Stomach (tissue), 19 donors: ENCODE measurements around the gene ZSCAN2. TPM values are rescaled to one million over a fixed set of nuclear protein-coding genes. Genes with fewer than 3 reads are reported as not detected.
A peak's percentile ranks its signal among the peaks of the same experiment; 100 is the strongest.
"Not testable (repeated sequence)": the region's sequence is repeated elsewhere in the genome, so short reads cannot be mapped to it uniquely, and the experiment has no call there.

Experiments used
- DNase-seq, 2 donors: peaks; one replicate each; pipeline versions ENCODE4 v3.0.0 to v3.0.0-alpha.2; 2013 to 2019
- H3K27ac ChIP-seq, 5 donors: fragments of 200-600 bp in 4 of 5; sonication (generic) in 4 of 5; one replicate each; pipeline ENCODE4 v1.5.1; 2013 to 2019; ENCODE audit warnings: mild to moderate bottlenecking in 1 of 5, moderate library complexity in 1 of 5
- H3K27me3 ChIP-seq, 3 donors: fragments of 200-600 bp; sonication (generic); one replicate each; pipeline ENCODE4 v1.5.1; 2017 to 2019; ENCODE audit warnings: mixed run types in 1 of 3
- H3K36me3 ChIP-seq, 4 donors: fragments of 200-600 bp; sonication (generic); 1 replicate in 3 of 4; 2 replicates in 1 of 4; pipeline ENCODE4 v1.5.1; 2016 to 2019
- H3K4me1 ChIP-seq, 4 donors: fragments of 200-600 bp; sonication (generic); one replicate each; pipeline ENCODE4 v1.5.1; 2016 to 2019
- H3K4me3 ChIP-seq, 4 donors: fragments of 200-600 bp; sonication (generic) in 3 of 4; one replicate each; pipeline ENCODE4 v1.5.1; 2016 to 2019; ENCODE audit warnings: mild to moderate bottlenecking in 1 of 4
- H3K9me3 ChIP-seq, 4 donors: fragments of 200-600 bp; sonication (generic); one replicate each; pipeline ENCODE4 v1.5.1; 2016 to 2019
- EP300 ChIP-seq: sonication (generic); formaldehyde crosslinking; IDR thresholded peaks from one replicate; pipeline ENCODE4 v1.6.1; 2017; ENCODE audit warnings: antibody characterized with exemption
- POLR2A ChIP-seq, 4 donors: fragments of 450-650 bp; IDR thresholded peaks; one replicate each; pipeline ENCODE4 v1.6.1; 2016; ENCODE audit warnings: antibody characterized with exemption in 4 of 4, control low read depth in 2 of 4, mild to moderate bottlenecking in 1 of 4, moderate library complexity in 1 of 4
- POLR2AphosphoS5 ChIP-seq, 3 donors: sonication (generic); formaldehyde crosslinking; IDR thresholded peaks; one replicate each; pipeline ENCODE4 v1.6.1; 2016; ENCODE audit warnings: antibody characterized with exemption in 3 of 3
- whole genome bisulfite sequencing, 5 donors: extraction: QIAGEN DNeasy Blood & Tissue Kit in 3 of 5; methylation state at CpG; one replicate each; pipeline versions ENCODE4 v1.1.5 to v1.1.7; 2013 to 2018; 5-methylcytosine and 5-hydroxymethylcytosine counted together
- intact Hi-C: fragments of 100-400 bp; cut with DNase I; formaldehyde crosslinking; loops from one replicate; pipeline ENCODE4 v1.15.1; 2023; ENCODE audit warnings: low total_unique reads
- long read RNA-seq, 10 donors: transcript quantifications; one replicate each; lab custom pipeline, GENCODE V29; 2026
- polyA plus RNA-seq, 3 donors: library from polyadenylated mRNA; stranded (reverse); fragments of 200-250 nt; gene quantifications; one replicate each; pipeline ENCODE4 v1.2.3, GENCODE V29; 2013
- total RNA-seq, 5 donors: library from RNA; depleted of rRNA; stranded (reverse); fragments of >200 nt; gene quantifications; one replicate each; pipeline versions ENCODE4 v1.1.0 to v1.2.3, GENCODE V29; 2014 to 2016
- TF ChIP-seq, protein P1 (sequence below), 7 experiments: fragments of 450-650 bp in 4 of 7; fragments of 200-600 bp in 3 of 7; sonication (generic) in 3 of 7; IDR thresholded peaks; one replicate each; pipeline ENCODE4 v1.5.1; 2016 to 2019; ENCODE audit warnings: antibody characterized with exemption in 7 of 7, control low read depth in 2 of 7, mild to moderate bottlenecking in 1 of 7
- donor health status: healthy with polysubstance abuse.
- donor health status: Bipolar disorder and iron deficiency.
- donor health status: healthy.

ZSCAN2 gene
- 10 to 100 TPM in 2 of 5 donors, 1 to 10 TPM in 3; 1.2 to 28.1 (median 7.3) TPM for total RNA-seq
- polyA plus RNA-seq: 1 to 10 TPM; 3.0 to 8.5 (median 5.7) TPM
- long read RNA-seq, donor 1, partial matches to known transcripts: 0 of 1 reads
- long read RNA-seq, donor 1, other reads (novel, unspliced or antisense): 0 of 1 reads
- long read RNA-seq, donor 2, partial matches to known transcripts: 0 of 2 reads
- long read RNA-seq, donor 2, other reads (novel, unspliced or antisense): 0 of 2 reads
- long read RNA-seq, donor 3, partial matches to known transcripts: 0 of 3 reads
- long read RNA-seq, donor 3, other reads (novel, unspliced or antisense): 0 of 3 reads
- long read RNA-seq, donor 4: 0 reads
- long read RNA-seq, donor 5, transcript ZSCAN2-214 (3 exons, 2,242 nt): major isoform, 6 of 6 reads
- long read RNA-seq, donor 5, partial matches to known transcripts: 0 of 6 reads
- long read RNA-seq, donor 5, other reads (novel, unspliced or antisense): 0 of 6 reads
- long read RNA-seq, donor 6, partial matches to known transcripts: 0 of 2 reads
- long read RNA-seq, donor 6, other reads (novel, unspliced or antisense): 0 of 2 reads
- long read RNA-seq, donor 7, partial matches to known transcripts: 0 of 2 reads
- long read RNA-seq, donor 7, other reads (novel, unspliced or antisense): 0 of 2 reads
- long read RNA-seq, donor 8, partial matches to known transcripts: 0 of 3 reads
- long read RNA-seq, donor 8, other reads (novel, unspliced or antisense): 0 of 3 reads
- long read RNA-seq, donor 9: 0 reads
- long read RNA-seq, donor 10, partial matches to known transcripts: 0 of 1 reads
- long read RNA-seq, donor 10, other reads (novel, unspliced or antisense): 0 of 1 reads

DNA sequence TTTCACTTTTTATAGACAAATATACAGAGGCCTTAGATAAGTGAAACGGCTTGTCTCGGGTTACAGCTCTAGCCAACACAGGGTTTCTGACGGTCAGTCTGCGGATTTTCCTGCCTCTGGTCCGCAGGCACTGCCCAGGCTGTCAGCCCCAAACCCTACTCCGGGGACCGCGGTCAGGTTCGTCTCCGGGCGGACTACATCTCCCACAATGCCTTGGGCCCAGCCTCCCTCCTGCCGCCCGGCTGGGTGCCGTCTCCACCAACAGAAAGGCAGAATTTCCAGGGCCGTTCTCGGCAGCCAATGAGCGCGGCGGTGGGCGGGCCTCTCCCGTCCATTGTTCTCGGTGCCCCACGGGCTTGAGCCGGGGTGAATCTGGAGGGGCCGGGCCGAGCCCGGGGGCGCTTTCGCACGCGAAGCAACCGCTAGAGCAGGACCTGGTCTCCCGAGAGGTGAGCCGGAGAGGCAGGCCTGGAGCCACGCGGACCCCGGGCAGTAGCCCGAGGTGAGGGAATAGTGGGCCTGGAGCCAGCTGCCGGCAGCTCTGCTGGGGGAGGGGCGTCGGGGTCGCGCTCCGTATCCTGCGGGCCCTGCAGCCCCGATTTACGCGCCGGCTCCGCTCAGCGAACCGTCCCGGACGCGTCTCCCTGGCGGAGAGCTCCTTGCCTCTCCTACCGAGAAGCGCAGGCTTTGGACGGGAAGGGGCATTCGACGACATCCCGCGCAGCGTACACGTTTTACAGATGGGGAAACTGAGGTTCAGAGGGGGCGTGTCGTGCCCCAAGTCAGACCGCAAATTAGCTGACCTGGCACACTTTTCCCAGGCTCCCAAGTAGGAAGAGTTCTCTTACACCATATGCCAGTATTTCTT lies at the start of gene ZSCAN2:
ZSCAN2 (plus strand) TSS at position 323 of the 868 bp plus-strand sequence. CDS start 2,919 bp downstream, outside the sequence.
- TF ChIP-seq EP300 (no peak), POLR2A (IDR thresholded peaks at IDR 0.05) (no peak), POLR2AphosphoS5 (IDR thresholded peaks at IDR 0.05) (peak in 1 of 3 donors; percentile 75)
- Histone ChIP-seq H3K4me3 (peak within 1 kb of the TSS; percentile 69 to 92 (median 80)), H3K36me3 (peaks cover 0 to 20% (median 14%) of the 10 kb centered on the region in 4 donors), H3K9me3 (no peaks in the 10 kb centered on the region), H3K4me1 (peaks cover under 1 to 65% (median 44%) of the 10 kb centered on the region in 4 donors), H3K27ac (peak within 1 kb of the TSS; percentile 80 to 89 (median 82)), H3K27me3 (no peaks in the 10 kb centered on the region)
- DNase-seq: peak; percentile 96 to 99
- intact Hi-C loops: no loop called here
- 0 to 1% (median 0%) methylated on average over 29 to 68 of the region's 68 CpGs for WGBS, 5 donors

DNA sequence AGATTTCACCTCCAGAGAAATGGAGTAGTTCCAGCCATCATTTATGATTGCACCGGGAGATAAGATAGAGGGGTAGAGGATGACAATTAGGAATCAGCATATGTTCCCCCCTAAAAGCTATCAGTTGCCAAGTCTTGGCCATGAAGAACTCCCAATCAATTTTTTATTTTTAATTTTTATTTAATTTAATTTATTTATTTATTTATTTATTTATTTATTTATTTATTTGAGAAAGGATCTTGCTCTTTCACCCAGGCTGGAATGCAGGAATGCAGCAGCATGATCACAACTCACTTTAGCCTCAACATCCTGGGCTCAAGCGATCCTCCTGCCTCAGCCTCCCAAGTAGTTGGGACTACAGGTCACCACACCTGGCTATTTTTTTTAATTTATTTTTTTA lies 49.2 kb upstream of the ZSCAN2 start:
- Histone ChIP-seq H3K36me3 (peaks cover 0 to 27% (median 24%) of the 10 kb centered on the region in 4 donors), H3K4me1 (peaks cover 0 to 10% (median 0%) of the 10 kb centered on the region in 4 donors)
- DNase-seq, H3K9me3 ChIP-seq, H3K4me3 ChIP-seq, H3K27ac ChIP-seq, H3K27me3 ChIP-seq, intact Hi-C loops: not testable (repeated sequence)
- 94 to 100% (median 98%) methylated on average over 2 of the region's 2 CpGs for WGBS, 5 donors

DNA sequence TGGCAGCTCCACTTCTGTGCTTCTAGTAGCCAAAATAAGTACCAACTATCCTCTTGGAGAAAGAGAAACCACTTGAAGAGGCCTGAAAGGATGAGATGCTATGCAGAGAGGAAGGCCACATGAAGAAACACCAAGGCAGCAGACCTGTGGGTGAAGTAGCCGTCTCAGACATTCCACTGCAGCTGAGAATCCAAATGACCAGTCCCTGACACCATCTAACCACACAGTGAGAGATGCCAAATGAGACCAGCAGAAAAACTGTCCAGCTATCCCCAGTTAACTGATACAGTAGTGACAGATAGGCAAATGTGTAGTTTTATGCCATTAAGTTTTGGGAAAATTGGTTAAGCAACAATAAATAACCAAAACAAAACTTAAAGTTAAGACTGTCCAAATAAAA lies 47.9 kb upstream of the ZSCAN2 start:
- WGBS, 5 donors: 90 to 100% (median 92%) methylated on average over 1 of the region's 1 CpG
- no peaks in the 10 kb centered on the region for H3K27me3 ChIP-seq
- TF ChIP-seq POLR2A (IDR thresholded peaks at IDR 0.05) (no peak), EP300 (no peak), POLR2AphosphoS5 (IDR thresholded peaks at IDR 0.05) (no peak)
- TF ChIP-seq, protein P1, sequence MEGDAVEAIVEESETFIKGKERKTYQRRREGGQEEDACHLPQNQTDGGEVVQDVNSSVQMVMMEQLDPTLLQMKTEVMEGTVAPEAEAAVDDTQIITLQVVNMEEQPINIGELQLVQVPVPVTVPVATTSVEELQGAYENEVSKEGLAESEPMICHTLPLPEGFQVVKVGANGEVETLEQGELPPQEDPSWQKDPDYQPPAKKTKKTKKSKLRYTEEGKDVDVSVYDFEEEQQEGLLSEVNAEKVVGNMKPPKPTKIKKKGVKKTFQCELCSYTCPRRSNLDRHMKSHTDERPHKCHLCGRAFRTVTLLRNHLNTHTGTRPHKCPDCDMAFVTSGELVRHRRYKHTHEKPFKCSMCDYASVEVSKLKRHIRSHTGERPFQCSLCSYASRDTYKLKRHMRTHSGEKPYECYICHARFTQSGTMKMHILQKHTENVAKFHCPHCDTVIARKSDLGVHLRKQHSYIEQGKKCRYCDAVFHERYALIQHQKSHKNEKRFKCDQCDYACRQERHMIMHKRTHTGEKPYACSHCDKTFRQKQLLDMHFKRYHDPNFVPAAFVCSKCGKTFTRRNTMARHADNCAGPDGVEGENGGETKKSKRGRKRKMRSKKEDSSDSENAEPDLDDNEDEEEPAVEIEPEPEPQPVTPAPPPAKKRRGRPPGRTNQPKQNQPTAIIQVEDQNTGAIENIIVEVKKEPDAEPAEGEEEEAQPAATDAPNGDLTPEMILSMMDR (IDR thresholded peaks at IDR 0.05): no peak
- DNase-seq: no peak
- H3K36me3 ChIP-seq: peaks cover 0 to 27% (median 22%) of the 10 kb centered on the region in 4 donors
- H3K27ac ChIP-seq: no peak overlapping the region
- H3K4me1 ChIP-seq: peaks cover 0 to 10% (median 0%) of the 10 kb centered on the region in 4 donors
- H3K9me3 ChIP-seq: no peaks in the 10 kb centered on the region
- H3K4me3 ChIP-seq: no peak overlapping the region
- intact Hi-C loops: no loop called here

DNA sequence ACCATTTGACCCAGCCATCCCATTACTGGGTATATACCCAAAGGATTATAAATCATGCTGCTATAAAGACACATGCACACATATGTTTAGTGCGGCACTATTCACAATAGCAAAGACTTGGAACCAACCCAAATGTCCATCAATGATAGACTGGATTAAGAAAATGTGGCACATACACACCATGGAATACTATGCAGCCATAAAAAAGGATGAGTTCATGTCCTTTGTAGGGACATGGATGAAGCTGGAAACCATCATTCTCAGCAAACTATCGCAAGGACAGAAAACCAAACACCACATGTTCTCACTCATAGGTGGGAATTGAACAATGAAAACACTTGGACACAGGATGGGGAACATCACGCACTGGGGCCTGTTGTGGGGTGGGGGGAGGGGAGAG lies 44.1 kb upstream of the ZSCAN2 start:
- H3K4me3 ChIP-seq, H3K9me3 ChIP-seq, intact Hi-C loops, DNase-seq, H3K27ac ChIP-seq, H3K27me3 ChIP-seq: not testable (repeated sequence)
- H3K36me3 ChIP-seq: peaks cover 0 to 23% (median 19%) of the 10 kb centered on the region in 4 donors
- peaks cover 0 to 10% (median 0%) of the 10 kb centered on the region in 4 donors for H3K4me1 ChIP-seq
- WGBS, 5 donors: 94 to 100% (median 99%) methylated on average over 2 to 3 of the region's 3 CpGs

DNA sequence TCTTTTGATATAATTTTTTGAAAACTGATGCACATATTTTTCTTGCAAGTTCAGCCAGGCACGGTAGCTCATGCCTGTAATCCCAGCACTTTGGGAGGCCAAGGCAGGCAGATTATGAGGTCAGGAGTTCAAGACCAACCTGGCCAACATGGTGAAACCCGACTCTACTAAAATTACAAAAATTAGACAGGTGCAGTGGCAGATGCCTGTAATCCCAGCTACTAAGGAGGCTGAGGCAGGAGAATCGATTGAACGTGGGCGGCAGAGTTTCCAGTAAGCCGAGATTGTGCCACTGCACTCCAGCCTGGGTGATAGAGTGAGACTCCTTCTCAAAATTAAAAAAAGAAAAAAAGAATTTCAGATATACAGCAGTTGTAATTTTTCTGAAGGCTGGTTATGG lies 32.8 kb upstream of the ZSCAN2 start:
- H3K4me3 ChIP-seq, H3K9me3 ChIP-seq, H3K27ac ChIP-seq, DNase-seq, H3K36me3 ChIP-seq, intact Hi-C loops, H3K27me3 ChIP-seq: not testable (repeated sequence)
- WGBS, 5 donors: 87 to 94% (median 88%) methylated on average over 6 of the region's 6 CpGs
- peaks cover 0 to 20% (median 14%) of the 10 kb centered on the region in 4 donors for H3K4me1 ChIP-seq
